NK-92 (cell line): ENCODE data around the gene SOBP.

ENCODE experiments used
- DNase-seq: peaks from one replicate; lab custom pipeline; 2025; ENCODE audit not compliant: unreplicated experiment; lab: John Stamatoyannopoulos, UW

Gene SOBP

DNA sequence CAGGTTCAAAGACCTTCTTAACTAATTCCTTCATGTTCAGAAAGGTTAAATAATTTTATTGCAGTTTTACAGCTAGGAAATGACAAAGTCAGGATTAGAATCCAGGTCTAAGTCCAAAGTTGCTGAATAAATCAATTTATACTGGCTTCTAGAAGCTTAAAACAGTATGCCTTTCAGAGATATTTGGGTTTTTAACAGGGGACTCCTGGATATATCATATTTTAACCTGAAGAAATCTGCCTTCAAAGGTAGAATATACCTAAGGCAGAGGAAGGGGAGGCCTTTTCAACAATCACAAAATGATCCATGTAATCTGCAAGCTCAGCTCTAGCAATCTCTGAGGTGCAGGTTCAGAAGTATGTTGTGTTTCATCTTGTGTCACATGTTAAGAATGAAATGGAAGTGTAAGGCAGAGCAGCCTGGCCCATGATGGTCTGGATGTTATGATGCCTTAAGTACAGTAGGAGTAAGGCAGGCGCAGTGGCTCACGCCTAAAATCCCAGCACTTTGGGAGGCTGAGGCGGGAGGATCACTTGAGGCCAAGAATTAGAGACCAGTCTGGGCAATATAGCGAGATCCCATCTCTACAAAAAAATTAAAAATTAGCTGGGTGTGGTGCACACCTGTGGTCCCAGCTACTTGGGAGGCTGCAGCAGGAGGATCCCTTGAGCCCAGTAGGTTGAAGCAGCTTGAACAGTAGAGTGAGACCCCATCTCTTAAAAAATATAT lies 123.9 kb downstream of the SOBP start:
- no peak for DNase-seq

DNA sequence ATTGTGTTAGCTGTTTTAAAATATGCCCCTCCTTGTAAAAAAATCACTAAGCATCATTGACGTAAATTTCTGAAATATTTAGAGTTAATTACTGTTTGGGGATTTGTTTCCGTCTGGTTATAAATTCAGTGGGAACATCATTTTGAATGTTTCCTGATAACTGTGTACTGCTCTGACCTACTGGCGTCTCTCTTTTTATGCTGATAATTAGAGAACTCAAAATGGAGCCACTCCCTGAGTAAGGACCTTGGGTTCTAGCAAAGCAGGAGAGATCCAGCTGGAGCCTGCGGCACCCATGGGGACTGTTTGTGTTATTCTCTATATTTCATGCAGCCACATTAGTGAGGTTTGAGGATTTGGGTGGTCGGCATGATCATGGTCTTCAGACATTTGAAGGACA lies 124.9 kb downstream of the SOBP start:
- no peak for DNase-seq

DNA sequence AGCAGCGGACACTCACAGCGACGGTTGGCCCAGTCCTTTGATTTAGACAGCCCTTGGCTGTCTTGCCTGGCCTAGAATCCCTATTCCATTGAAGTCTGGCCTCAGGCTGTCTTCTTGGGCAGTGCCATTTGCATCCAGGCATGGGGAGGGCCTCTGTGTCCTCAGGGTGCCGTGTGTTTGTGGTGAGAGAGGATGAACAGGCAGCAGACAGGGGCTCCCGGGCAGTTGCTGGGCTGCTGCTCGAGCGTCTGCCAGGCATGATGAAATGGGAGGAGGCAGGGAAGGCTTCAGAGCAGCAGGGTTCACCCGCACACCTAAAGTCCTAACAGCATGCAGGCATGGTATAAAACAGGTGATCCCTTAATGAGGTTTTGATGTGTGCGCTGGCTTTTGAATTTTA lies 126.9 kb downstream of the SOBP start:
- DNase-seq: no peak

DNA sequence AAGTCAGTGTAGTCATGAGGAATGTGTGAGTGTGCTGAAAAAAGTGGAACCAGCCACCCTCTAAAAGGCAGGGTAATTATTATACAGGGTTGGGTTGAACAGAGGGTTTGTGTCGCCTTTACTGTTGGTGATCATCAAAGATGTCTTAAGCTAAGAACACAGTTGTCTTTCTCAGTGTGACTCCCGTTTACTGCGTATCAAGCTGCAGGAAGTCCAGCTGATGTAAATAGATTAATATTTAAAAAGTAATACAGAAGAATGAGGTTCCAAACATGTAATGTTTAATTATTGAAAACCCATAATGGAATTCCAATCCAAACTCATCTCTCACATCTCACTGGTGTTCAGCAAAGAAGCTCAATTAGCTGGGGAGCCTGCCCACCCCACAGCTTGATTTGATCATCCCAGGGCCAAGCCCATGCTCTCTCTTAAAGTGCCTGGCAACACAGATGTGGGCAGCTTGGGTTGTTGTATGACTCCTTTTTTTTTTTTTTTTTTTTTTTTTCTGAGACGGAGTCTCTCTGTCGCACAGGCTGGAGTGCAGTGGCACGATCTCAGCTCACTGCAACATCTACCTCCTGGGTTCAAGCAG lies 127.5 kb downstream of the SOBP start:
- DNase-seq: no peak

DNA sequence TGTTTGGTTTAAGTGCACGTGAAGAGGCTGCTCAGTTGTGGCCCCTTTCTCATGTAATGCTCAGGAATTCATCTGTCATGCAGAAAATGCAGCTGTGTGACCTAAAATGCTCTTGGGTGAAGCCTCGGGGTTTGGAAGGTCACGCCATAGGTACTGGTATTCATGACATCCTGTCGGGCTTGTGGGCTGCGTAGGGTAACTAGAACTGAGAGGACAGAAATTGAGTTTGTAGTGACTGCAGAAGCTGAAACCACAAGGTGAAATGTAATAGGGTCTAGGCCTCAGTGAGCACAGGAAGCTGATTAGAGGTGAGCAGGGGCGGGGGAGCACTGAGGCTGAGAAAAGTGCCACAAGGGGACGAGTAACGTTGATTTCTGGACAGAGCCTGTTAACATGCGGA lies 128.8 kb downstream of the SOBP start:
- DNase-seq: no peak

DNA sequence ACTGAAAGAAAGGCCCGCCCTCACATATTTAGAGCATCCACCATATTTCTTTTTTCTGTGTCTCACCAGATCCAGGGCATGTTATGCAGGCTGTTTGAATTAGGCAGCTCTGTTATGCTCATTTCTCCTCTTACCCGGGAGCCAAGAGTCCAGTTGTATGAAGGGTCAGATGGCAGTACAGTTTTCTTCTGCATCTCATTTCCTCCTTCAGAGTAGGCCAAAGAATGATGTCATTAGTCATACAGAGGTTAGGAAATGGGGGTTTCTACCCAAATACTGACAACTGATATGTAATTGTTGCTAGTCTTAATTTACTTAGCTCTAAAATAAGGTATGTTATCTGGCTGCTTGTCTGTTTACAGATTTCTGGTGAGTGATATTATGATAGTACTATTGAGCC lies 130.8 kb downstream of the SOBP start:
- no peak for DNase-seq

DNA sequence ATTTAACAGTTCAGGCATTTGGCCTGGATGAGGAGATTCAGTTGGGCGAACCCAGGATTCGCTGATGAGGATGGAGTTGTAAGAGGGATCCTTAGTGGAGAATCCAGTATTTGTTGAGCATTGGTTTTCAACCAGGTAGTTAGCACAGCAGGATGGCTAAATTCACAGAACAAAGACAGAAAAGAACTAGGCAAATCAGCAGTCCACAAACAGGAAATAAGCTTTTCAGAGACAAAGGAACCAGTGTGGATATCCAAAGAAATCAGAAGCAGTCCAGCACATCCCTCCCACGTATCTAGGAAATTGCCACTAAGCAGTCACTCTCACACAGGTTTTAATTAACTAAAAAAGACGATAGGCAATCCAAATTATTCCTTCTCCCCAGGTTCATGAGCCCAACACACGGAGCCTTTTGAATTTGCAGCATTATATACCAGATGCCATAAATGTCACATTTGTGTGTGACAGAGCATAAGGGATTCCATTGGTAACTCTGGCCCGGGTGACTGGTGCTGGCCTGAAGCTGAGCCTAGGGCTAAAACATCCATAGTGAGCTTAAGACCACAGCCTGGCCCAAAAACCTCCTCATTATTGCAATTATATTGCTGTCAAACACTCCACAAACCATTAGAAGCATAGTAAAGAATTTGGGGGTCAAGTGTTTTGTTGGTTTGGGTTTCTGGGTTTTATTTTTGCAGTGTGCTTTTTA lies 131.5 kb downstream of the SOBP start:
- no peak for DNase-seq

DNA sequence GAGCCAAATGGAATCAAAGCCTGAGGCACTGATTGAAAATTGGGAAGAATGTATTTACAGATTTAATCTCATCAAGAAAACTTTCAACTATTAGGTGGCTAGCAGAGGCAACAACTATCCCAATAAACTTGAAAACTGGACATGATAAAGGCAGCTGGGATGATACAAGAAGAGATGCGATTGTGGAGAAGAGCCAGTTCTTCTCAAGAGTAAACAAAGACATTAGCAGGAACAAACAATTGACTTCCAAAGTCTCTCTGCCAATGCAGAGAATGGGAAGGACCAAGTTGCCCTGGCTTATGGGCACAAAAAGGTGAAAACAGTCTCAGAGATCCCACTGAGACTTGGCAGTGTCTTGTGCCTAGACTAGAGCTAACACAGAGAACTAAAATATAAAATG lies 132.4 kb downstream of the SOBP start:
- no peak for DNase-seq

DNA sequence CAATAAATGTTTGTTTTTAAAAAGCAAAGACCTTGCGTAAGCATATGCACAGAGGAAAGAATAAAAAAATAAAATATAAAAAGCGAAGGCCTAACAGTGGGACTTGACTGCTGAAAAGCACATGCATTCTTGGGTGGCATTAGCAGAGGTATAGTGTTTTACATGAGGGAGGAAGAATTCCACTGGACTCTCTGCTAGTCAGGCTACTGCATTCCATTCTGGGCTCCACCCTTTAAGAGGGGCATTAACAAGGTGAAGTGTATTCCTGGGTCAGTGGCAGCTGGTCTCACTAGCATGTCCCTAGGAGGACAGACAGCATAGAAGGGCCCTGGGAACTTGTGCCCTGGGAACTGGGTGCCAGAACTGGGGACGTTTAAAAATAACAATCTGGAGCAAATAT lies 134.1 kb downstream of the SOBP start:
- DNase-seq: no peak

DNA sequence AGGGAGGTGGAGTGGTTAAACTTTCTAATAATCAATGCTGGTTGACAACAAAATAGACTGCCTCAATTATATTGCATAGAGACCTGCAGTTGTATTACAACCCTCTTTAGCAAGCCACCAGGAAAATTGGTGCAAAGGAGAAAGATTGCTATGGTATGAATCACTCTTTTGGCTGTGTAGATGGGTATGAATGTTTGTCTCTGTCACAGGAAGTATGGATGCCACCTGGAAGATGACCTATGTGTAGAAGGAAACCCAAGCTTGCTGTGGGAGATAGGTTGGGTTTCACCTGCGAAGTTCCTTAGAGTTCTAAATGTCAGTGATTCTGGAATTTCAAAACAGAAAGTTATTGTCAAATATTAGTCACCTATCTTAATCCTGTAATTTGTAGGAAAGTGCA lies 134.6 kb downstream of the SOBP start:
- DNase-seq: no peak

DNA sequence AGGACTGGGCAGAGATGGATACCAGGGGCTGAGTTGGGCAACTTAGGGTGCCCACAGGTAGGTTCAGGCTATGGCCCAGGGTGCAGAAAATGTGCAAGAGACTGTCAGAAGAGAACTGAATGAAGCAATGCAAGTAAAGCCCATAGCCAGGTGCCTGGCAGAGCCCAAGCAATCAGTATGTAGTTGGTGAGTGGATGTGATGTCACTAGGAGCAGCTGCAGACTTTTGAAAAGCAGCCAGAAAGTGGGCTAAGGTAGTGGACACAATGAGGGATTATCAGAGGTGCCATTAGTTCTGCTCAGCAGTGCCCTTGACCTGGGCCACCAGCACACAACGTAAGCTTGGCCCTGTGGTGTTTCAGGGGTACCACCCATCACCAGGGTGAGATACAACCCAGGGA lies 135.3 kb downstream of the SOBP start:
- DNase-seq: no peak

DNA sequence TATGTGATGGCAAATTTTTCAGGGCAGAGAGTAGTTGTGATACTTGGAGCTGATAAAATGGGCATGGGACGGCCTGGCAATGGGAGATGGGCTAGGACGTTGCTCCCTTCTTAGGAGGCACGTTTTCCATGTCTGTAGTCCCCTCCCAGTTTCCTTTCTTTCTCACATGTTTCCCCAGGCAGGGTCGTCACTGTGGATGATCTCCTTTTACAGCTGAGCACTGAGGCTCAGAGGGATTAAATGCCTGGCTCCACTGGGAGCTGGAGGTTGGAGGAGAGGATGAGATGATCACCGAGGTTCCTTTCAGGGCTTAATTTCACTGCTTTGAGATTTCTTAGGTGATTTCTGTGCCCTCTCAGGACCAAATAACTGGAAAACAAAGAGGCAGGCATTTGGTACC lies 136.7 kb downstream of the SOBP start:
- DNase-seq: no peak

DNA sequence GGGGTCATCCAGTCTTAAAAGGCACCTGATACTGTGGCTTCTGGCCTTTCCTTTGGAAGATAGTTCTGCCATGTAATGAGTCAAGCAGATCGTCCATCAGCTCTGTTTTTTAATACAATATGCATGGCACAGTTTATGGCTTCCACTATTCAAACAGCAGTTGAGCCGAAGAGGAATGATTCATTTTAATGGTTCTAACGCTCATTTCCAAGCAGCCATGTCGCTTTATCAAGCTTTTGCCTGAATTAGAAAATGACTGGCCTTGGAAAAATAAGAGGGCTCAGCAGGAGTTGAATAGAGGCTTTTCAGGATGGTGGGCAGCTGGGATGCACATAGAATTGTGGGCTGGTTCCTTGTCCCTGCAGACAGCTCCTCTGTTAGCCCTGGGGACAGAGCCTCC lies 138.1 kb downstream of the SOBP start:
- DNase-seq: no peak

DNA sequence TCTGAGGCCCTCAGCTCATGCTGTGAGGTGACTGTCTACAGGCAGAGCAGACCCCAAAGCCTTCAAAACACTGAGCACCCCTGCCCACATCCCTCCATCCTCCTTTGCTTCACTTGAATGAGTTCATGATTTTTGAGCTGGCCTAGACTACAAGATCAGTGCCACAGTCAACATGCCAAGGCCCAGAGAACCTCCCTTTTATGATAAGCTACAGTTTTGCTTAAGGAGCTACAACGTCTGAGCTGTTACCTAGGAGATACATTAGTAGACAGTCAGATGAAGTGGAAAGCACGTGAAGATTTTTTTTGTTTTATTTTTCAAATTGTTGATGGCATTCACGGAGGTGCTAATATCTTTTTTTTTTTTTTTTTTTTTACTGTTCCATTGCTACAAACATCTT lies 139.0 kb downstream of the SOBP start:
- no peak for DNase-seq

DNA sequence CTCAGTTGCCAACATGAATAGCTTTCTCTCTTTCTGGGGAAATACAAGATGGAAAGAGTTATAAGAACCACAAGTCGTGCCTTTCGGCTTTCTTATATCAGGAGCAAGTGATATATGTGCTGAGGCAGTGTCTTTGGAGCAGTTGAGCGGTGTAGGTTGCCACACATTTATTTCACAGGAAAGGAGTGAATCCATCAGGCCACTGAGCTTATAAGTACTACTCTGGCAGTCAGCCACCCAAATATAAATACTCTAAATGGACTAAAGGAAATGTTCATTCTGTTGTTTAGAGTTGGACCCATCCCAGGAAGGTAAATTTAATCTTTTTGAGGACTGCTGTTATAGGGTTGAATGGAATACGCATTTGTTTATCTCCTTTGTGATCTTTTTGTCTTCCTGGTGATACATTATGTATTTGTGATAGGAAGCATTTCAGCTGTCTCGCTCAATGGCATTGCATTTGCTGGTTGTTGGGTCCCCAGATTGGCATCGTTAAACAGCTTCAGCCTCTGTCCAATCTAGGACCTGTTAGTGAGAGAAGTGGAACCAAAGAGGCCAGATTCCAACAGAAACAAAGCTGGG lies 139.7 kb downstream of the SOBP start:
- DNase-seq: no peak

DNA sequence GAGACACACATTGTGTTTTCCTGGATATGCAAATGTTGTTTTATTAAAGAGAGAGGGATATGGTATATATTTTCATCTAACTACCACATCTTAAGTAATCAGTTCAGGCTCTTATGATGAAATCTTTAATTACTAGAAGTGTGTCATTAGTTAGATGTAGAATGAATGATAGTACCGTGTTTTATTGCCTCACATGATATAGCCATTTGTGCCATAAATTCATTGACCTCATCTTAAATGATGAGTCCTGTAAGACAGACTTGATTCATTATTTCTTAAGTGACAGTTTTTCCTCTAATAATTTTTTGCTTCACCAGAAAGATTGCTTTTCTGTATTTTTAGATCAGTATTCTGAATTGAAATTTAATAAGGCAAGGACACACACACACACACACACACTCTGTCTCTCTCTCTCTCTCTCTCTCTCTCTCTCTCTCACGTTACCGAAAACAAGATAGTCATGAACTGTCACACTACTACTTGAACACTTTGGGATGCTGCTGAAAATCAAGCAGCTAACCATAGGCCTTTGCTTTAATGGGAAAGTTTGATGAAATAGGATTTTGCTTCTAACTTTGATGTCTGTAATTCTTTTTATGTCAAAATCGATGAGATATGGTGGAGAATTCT lies 140.5 kb downstream of the SOBP start:
- no peak for DNase-seq

DNA sequence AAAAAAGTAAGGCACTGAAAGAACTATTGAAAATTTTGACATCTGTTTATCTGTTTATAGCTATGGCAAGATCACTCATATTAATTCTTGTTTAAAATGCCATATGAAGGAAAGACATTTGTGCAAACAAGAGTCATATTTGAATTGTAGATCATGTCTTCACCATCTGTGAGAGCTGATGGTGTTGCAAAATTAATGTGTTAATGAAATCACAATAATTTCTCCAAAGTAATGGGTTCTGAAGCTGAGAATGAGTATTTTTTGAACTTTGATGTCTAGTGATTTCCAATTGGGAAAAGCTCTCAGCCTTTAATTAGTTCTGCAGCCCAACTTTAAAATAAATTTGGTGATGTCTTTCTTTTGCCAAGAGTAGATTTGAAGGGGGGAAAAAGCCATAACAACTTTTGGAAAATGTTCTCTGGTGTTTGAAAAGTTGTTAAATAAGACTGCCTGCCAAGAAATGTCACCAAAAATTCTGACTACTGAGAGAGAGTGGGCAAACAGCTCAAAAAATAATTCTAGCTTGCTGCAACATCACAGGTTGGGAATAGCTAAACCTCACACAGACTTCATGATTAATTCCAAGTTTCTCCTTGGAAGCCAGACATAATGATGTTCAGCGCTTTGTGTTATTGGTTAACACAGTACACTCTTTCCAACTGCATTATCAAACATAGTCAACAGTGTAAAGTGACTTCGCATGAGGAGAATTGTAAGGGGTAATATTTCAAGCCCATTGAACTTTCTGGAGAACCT lies 142.6 kb downstream of the SOBP start:
- no peak for DNase-seq

DNA sequence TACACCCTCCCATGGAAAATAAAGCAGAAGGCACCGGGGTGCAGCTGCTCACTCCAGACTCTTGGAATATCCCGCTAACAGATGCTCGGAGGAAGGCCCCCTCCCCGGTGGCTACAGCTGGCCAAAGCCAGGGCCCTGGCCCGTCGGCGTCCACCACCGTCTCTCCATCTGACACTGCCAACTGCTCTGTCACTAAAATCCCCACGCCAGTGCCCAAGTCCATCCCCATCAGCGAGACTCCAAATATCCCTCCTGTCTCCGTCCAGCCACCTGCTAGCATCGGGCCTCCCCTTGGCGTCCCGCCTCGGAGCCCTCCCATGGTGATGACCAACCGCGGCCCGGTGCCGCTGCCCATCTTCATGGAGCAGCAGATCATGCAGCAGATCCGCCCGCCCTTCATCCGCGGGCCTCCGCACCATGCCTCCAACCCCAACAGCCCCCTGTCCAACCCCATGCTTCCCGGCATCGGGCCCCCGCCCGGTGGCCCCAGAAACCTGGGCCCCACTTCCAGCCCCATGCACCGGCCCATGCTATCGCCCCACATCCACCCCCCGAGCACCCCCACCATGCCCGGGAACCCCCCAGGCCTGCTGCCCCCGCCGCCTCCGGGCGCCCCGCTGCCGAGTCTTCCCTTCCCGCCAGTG lies 143.9 kb downstream of the SOBP start:
- DNase-seq: no peak

DNA sequence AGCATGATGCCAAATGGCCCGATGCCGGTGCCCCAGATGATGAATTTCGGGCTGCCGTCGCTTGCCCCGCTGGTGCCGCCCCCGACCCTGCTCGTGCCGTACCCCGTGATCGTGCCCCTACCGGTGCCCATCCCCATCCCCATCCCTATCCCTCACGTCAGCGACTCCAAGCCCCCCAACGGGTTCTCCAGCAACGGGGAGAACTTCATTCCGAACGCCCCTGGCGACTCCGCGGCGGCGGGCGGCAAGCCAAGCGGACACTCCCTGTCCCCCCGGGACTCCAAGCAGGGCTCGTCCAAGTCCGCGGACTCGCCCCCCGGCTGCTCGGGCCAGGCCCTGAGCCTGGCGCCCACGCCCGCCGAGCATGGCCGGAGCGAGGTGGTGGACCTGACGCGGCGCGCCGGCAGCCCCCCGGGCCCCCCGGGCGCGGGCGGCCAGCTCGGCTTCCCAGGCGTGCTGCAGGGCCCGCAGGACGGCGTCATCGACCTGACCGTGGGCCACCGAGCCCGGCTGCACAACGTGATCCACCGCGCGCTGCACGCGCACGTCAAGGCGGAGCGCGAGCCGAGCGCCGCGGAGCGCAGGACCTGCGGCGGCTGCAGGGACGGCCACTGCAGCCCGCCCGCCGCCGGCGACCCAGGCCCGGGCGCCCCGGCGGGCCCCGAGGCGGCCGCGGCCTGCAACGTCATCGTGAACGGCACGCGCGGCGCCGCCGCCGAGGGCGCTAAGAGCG lies 144.6 kb downstream of the SOBP start:
- no peak for DNase-seq

DNA sequence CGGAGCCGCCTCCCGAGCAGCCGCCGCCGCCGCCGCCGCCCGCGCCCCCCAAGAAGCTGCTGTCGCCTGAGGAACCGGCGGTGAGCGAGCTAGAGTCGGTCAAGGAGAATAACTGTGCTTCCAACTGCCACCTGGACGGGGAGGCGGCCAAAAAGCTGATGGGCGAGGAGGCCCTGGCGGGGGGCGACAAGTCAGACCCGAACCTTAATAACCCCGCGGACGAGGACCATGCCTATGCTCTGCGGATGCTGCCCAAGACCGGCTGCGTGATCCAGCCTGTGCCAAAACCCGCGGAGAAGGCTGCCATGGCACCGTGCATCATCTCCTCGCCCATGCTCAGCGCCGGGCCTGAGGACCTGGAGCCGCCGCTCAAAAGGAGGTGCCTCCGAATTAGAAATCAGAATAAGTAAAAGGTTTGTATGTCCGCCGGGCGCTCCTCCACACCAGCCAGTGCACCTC lies 145.2 kb downstream of the SOBP start:
- no peak for DNase-seq
